OCI-LY7 (cell line): Measurements from ENCODE around the gene CPS1.

ENCODE experiments used
- CTCF ChIP-seq: fragments of 200-600 bp; sonication (generic); conservative IDR thresholded peaks from 2 replicates; pipeline ENCODE4 v1.5.1; 2014; ENCODE audit warnings: mild to moderate bottlenecking, antibody characterized with exemption, low read length, moderate library complexity, mixed read lengths
- EZH2phosphoT487 ChIP-seq: fragments of 200-600 bp; sonication (generic); IDR thresholded peaks from 2 replicates; pipeline ENCODE4 v1.6.1; 2018; ENCODE audit warnings: low read depth, borderline replicate concordance, mild to moderate bottlenecking, mixed run types, antibody characterized with exemption, low read length, moderate library complexity, mixed read lengths

GRCh38 chr2:210623506-210623905 lies 67.1 kb downstream of the CPS1 start:
- no peak for TF ChIP-seq CTCF
- no peak for TF ChIP-seq EZH2phosphoT487
